HG03045 (cell line): ENCODE measurements around the gene PRDX1.
"Not testable (repeated sequence)": the region's sequence is repeated elsewhere in the genome, so short reads cannot be mapped to it uniquely, and the experiment has no call there.

Source experiments
- ATAC-seq: cut with Tn5 transposase; IDR thresholded peaks from one replicate; pipeline ENCODE4 v1.9.1; 2021; ENCODE audit warnings: mild to moderate bottlenecking, moderate library complexity; ENCODE audit not compliant: unreplicated experiment

PRDX1 gene

DNA sequence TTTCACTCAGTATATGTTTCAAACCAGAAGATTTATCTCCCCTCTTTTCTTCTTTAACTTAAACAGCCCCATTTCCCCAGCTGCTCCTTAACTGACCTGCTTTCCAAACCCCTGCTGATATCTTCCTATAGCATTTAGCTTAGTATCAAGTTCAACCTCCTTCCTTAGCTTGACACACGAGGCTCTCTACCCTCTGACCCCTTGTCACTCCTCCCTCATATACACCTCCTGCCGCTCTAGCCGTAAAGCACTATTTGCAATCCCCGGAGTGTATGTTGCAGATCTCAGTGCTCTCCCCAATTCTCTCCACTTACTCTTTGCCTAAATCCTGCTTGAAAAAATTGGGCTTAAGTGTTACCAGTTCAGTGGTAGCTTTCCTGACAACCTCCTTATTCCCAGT lies 15.2 kb upstream of the PRDX1 start:
- no peak for ATAC-seq

DNA sequence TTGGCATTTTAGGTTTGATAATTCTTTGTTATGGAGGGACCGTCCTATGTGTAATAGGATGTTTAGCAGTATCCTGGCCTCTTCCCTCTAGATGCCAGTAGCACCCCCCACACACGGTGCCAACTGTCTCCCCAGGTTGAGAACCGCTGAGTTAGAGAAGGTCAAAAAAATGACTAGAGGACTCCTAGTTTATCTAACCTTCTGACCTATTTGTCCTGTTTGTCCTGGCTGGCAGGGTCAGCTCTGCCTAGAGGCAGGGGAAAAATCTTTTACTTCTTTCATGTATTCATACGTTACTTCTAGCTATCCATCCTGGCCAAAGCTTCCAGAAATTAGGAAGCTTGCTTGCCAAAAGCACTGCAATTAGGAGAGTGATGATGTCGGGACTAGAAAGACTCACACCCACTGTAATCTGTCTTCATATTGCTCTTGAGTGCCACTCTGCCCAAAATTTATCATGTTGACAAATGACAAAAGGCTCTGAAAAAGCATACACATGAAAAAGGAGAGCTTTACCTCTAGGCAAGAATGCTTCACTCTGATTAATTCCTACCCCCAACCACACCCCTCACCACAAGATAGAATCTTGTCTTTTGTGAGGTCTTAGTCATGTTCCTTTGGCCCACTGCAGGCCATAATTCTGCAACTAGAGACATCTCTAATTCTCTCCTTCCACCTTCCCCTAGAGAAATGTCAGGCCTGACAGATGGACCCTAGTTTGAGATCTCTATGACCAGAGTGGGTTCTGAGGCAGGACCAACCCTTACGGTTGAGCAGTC lies 14.5 kb upstream of the PRDX1 start:
- no peak for ATAC-seq

DNA sequence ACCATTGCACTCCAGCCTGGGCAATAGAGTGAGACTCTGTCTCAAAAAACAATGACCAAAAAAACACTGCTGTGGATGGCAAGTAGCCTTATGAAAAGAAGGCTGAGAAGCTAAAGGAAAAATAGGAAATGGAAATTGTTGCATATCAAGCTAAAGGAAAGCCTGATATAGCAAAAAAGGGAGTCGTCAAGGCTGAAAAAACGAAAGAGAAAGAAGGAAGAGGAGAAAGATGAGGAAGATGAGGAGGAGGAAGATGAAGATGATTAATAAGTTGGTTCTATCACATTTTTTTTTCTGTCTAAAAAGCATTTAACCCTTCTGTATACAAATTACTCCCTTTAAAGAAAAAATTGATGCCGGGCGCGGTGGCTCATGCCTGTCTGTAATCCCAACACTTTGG lies 10.2 kb upstream of the PRDX1 start:
- no peak for ATAC-seq

DNA sequence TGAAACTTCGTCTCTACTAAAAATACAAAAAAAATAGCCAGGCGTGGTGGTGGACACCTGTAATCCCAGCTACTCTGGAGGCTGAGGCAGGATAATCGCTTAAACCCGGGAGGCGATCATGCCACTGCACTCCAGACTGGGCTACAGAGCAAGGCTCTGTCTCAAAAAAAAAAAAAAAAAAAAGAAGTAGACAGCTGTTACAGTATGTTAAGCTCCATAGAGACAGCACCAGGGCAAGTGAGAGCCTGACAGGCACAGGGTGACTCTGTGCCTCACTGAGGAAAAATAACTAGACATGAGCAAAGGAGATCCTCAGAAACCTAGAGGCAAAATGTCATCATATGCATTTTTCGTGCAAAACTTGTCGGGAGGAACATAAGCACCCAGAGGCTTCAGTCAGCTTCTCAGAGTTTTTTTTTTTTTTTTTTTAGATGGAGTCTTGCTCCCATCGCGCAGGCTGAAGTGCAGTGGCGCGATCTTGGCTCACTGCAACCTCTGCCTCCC lies 9.0 kb upstream of the PRDX1 start:
- no peak for ATAC-seq

DNA sequence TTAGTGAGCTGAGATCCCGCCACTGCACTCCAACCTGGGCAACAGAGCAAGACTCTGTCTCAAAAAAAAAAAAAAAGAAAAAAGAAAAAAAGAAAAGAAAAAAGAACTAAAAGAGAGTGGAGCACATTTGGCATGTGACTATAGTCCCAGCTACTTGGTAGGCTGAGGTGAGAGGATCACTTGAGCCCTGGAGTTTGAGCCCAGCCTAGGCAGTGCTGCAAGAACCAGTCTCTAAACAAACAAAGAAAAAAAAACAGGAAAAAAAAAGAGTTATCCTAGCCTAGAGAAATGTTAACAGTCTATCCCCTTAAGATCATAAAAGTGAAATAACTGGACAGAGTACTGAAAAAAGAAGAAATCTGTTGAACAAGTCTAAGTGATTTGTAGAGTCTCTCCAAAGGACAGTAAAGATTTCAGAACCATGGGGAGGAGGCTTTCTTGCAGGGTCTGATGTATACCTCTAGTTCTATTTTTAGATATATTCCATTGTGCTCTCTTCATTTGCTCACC lies 4.5 kb upstream of the PRDX1 start:
- ATAC-seq: no peak

DNA sequence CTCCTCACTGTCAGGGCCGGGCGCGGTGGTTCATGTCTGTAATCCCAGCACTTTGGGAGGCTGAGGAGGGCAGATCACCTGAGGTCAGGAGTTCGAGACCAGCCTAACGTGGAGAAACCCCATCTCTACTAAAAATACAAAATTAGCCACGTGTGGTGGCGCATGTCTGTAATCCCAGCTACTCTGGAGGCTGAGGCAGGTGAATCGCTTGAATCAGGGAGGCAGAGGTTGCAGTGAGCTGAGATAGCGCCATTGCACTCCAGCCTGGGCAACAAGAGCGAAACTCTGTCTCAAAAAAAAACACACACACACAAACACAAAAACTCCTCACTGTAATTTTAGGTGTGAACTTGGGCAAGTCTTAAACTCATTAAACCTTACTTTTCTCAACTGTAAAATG lies 2.3 kb upstream of the PRDX1 start:
- ATAC-seq: not testable (repeated sequence)

DNA sequence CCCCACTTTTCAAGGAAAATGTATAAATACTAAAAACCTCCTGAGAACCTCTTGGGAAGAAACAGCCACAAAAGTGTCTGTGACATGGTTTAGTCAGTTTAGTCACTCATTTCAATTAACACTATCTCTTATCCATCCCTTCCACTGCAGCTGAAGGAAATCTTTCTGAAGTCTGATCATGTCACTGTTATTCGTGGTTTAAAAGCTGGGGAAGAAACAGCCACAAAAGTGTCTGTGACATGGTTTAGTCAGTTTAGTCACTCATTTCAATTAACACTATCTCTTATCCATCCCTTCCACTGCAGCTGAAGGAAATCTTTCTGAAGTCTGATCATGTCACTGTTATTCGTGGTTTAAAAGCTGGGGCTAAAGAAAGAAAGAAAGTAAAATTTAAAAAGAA lies 1.8 kb upstream of the PRDX1 start:
- ATAC-seq: not testable (repeated sequence)

DNA sequence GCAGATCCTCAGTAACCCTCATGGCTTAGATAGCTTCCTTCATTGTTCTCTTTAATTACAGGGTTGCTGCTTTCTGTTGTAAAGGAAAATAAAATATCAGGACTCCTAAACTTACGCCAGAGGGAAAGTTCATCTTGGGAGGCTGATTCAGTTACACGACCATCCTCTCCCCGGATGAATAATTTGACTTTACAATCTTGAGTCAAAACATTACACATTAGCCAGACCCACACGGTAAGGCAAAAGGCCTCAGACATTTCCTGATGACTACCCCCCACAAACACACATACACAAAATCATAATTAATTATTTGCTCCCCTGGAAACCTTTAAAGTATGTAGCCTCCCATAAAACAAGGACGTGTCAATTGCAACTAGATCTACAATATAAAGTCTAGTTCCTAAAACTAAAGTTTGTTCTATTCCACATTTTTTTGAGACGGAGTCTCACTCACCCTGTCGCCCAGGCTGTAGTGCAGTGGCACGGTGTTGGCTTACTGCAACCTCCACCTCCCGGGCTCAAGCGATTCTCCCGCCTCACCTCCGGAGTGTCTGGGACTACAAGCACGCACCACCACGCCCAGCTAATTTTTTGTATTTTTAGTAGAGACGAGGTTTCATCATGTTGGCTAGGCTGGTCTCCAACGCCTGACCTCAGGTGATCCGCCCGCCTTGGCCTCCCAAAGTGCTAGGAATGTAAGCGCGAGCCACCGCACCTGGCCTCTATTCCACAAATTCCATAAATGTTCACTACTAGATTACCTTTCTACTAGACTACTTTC lies 830 bp upstream of the PRDX1 start:
- no peak for ATAC-seq

DNA sequence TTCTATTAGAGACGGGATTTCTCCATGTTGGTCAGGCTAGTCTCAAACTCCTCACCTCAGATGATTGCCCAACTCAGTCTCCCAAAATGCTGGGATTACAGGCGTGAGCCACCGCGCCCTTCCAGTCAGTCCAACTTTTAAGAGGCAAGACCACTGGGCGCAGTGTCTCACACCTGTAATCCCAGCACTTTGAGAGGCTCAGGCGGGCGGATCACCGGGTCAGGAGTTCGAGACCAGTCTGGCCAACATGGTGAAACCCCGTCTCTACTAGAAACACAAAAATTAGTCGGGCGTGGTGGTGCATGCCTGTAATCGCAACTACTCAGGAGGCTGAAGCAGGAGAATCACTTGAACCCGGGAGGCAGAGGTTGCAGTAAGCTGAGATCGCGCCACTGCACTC lies 1.9 kb downstream of the PRDX1 start:
- ATAC-seq: not testable (repeated sequence)

DNA sequence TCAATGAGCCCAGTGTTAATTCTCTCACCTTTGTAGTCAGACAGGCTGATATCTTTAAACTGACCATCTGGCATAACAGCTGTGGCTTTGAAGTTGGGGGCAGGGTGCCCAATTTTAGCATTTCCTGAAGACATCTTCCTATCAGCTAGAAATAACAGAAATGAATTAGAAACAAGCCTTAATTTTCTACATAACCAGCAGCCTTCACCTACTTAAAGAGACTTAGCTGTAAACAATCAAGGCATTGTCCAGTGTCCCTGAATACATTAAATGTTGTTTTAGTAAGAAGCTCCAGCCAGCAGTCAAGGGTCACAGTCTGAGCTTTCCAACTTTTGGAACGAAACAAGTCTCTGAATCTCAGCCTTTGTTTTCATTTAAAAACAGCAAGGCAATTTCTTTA lies 2.8 kb downstream of the PRDX1 start:
- no peak for ATAC-seq

DNA sequence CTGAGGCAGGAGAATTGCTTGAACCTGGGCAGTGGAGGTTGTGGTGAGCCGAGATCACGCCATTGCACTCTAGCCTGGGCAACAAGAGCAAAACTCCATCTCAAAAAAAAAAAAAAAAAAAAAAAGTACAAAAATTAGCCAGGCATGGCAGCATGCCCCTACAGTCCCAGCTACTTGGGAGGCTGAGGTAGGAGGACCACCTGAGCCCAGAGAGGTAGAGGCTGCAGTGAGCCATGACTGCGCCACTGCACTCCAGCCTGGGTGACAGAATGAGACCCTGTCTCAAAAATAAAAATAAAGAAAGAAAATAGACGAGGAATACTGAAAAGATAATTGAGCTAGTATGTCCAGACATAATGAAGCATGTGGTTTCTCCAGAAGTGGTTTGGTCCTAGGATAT lies 3.3 kb downstream of the PRDX1 start:
- not testable (repeated sequence) for ATAC-seq

DNA sequence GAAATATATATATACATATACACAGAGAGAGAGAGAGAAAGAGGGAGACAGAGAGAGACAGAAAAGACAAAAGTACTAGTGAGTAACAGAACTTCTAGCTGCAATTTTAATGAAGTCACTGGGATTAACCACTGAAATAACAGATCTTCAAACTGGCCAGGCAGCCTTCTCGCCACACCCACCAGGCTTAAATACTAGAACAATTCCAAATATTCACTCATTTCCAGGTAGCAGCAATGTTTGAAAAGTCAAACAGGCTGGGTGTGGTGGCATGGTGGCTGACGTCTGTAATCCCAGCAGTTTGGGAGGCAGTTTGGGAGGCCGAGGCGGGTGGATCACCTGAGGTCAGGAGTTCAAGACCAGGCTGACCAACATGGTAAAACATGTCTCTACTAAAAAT lies 5.2 kb downstream of the PRDX1 start:
- ATAC-seq: no peak

DNA sequence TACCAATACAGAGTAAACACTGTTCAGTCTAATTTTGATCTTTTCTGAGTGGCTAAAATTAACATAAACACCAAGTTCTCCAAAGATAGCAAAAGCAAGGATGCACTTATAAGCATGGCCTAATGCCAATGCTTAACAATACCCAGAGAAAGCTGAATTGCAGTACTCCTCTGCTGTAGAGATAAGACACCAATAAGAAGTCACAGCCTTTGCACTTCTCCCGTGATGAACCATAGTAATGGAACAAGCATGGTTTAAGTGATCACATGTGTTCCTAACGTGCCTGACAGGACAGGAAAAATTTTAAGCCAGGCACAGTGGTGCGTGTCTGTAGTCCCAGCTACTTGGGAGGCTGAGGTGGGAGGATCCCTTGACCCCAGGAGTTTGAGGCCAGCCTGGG lies 5.6 kb downstream of the PRDX1 start:
- ATAC-seq: no peak

DNA sequence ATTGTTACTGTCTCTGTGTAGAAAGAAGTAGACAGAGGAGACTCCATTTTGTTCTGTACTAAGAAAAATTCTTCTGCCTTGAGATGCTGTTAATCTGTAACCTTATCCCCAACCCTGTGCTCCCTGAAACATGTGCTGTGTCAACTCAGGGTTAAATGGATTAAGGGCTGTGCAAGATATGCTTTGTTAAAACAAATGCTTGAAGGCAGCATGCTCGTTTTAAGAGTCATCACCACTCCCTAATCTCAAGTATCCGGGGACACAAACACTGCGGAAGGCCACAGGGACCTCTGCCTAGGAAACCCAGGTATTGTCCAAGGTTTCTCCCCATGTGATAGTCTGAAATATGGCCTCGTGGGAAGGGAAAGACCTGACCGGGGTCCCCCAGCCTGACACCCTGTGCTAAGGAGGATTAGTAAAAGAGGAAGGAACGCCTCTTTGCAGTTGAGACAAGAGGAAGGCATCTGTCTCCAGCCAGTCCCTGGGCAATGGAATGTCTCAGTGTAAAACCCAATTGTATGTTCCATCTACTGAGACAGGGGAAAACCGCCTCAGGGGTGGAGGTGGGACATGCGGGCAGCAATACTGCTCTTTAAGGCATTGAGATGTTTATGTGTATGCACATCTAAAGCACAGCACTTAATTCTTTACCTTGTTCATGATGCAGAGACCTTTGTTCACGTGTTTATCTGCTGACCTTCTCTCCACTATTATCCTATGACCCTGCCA lies 8.0 kb downstream of the PRDX1 start:
- not testable (repeated sequence) for ATAC-seq

DNA sequence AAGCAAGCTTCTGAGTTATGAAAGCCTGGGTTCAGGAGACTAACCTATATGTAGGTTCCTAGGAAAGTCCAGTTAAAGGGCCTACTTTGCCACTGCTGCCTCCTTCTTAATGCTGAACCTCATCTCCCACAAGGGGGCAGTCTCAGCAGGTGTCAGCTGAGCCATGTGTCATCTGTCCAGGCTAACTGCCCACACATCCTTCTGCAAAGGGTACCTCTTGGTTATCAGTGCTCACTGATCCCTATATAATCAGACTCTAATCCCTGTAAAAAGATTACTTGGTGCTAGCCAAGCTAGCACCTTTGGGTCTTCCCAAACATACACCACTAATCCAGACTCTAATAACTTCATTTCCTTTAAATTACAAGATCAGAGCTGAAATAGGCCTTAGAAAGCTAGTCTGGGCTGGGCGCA lies 9.0 kb downstream of the PRDX1 start:
- ATAC-seq: no peak

DNA sequence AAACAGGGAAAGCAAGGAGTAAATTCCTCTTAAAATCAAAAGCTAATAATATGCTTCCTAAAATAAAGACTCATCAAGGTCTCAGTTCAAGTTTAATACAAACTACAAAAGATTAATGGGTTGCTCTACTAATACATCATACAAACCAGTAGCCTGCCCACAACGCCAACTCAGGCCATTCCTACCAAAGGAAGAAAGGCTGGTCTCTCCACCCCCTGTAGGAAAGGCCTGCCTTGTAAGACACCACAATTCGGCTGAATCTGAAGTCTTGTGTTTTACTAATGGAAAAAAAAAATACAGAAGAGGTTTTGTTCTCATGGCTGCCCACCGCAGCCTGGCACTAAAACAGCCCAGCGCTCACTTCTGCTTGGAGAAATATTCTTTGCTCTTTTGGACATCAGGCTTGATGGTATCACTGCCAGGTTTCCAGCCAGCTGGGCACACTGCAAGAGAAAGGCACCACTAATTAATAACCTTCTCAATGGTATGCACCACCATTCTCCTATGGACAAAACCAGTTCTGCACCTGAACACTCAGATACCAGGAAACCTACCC lies 10.6 kb downstream of the PRDX1 start:
- ATAC-seq: no peak

DNA sequence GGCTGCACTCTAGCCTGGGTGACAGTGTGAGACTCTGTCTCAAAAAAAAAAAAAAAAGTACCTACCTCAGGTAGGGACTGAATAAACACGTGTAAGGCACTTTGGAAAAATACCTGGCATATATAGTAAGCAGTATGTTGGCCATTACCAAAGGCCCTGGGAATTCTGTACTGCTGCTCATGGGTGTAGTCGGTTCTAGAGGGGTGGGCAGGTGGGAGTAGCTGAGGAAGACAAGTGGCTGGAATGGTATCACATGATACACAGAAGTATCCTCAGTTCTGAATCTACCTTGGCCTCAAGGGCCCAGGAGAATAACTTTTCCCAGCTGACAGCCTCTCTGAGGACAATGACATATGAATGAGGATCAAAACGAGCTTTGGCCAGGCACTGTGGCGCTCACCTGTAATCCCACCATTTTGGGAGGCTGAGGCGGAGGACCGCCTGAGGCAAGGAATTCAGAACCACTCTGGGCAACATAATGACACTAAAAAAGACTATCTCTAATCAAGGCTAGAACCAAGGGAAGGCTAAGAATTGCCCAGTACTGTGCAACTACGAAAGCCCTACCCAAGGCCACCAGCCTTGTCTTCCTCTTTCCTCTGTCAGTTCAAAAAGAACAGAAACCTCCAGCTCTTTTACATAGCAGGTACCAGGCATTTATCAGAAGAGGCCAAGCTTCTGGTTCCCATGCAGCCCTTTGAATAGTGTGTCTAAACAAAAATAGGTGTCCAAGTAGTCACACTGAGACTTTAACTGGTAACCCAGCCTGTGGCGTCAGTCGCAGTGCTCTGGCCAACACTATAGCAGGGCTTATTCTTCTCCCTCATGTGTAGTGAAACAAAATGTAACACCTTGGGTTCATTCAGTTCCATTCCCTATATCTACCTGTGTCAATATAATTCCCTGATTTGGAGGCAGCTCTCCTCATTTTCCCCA lies 11.4 kb downstream of the PRDX1 start:
- no peak for ATAC-seq

DNA sequence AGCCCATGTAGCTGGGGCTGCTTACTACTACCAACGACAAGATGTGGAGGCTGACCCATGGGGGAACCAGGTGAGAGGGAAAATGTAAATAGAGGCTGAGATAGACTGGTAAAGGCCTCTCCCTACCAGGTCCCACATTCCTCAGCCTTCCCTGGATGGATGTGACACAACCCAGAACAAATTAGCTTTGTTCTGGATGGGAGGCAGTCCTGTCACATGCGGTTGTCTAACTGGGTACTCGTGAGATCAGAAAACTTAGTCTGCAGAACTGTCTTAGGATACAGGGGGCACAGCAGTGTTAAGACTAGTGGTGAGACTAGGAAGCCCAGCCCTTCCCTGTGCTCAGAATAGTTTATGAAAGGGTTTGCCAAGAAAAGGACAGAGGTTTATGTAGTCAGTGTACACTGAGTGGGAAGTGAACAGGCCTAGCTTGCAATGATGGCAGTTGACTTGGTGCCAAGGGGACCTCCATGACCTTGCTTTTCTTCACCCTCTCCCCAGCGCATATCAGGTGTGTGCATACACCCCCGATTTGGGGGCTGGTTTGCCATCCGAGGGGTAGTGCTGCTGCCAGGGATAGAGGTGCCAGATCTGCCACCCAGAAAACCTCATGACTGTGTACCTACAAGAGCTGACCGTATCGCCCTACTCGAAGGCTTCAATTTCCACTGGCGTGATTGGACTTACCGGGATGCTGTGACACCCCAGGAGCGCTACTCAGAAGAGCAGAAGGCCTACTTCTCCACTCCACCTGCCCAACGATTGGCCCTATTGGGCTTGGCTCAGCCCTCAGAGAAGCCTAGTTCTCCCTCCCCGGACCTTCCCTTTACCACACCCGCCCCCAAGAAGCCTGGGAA lies 13.2 kb downstream of the PRDX1 start:
- no peak for ATAC-seq

DNA sequence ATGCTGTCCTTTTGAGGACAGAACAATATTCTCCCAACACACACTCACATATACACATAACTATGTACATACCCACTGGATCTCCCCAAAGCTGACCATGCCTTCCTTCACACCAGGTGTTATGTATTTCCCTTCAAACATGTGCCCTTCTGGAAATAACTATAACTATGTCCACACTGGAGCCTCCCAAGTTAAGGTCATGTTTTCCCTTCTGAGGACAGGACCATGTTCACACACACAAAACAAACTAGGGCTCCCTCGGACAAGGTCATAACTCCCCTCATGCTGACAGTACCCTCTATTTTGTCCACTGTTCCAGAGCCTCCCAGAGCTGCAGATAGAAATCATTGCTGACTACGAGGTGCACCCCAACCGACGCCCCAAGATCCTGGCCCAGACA lies 13.8 kb downstream of the PRDX1 start:
- ATAC-seq: no peak
